Measurements from ENCODE around the gene PRPF39.

PRPF39 gene

GRCh38 chr14:45082420-45082819 is 1.5 kb upstream of the PRPF39 start:
- DNase-seq = no peak

- no peak for DNase-seq
Observed at GRCh38 chr14:45083617-45083975, 320 bp upstream of the PRPF39 start.

GRCh38 chr14:45084946-45085346 is 1.0 kb downstream of the PRPF39 start:
- no peak for DNase-seq

GRCh38 chr14:45089813-45090212 is 5.9 kb downstream of the PRPF39 start:
- DNase-seq = no peak

GRCh38 chr14:45091710-45092109 is 7.8 kb downstream of the PRPF39 start:
- DNase-seq = no peak

- DNase-seq = no peak
Observed at GRCh38 chr14:45094275-45094674, 10.4 kb downstream of the PRPF39 start.

GRCh38 chr14:45095143-45095542 is 11.2 kb downstream of the PRPF39 start:
- DNase-seq = no peak

GRCh38 chr14:45096218-45096617 is 12.3 kb downstream of the PRPF39 start:
- DNase-seq = no peak

GRCh38 chr14:45103806-45104205 is 19.9 kb downstream of the PRPF39 start:
- DNase-seq = no peak

- DNase-seq = no peak
Observed at GRCh38 chr14:45104561-45104960, 20.6 kb downstream of the PRPF39 start.

GRCh38 chr14:45112896-45113781 is 29.2 kb downstream of the PRPF39 start:
- no peak for DNase-seq

GRCh38 chr14:45114327-45114726 is 30.4 kb downstream of the PRPF39 start:
- DNase-seq = no peak

- DNase-seq = no peak
Observed at GRCh38 chr14:45118594-45118993, 34.7 kb downstream of the PRPF39 start.

GRCh38 chr14:45120096-45120495 is 36.2 kb downstream of the PRPF39 start:
- DNase-seq = no peak

- no peak for DNase-seq
Observed at GRCh38 chr14:45123271-45123670, 39.4 kb downstream of the PRPF39 start.

GRCh38 chr14:45125754-45126153 is 41.8 kb downstream of the PRPF39 start:
- DNase-seq = no peak

- no peak for DNase-seq
Observed at GRCh38 chr14:45128963-45129629, 45.2 kb downstream of the PRPF39 start.

- no peak for DNase-seq
Observed at GRCh38 chr14:45133683-45134050, 49.8 kb downstream of the PRPF39 start.

GRCh38 chr14:45134051-45134958 is 50.4 kb downstream of the PRPF39 start, which contains the start of gene FKBP3:
FKBP3 (minus strand) TSS chr14:45134481; CDS start chr14:45134456, 25 bp downstream.
- DNase-seq = peak; percentile 92 to 95

GRCh38 chr14:45135156-45135555 is 51.2 kb downstream of the PRPF39 start:
- DNase-seq = no peak

- peak; percentile 79 to 87 for DNase-seq
Observed at GRCh38 chr14:45135659-45136395, 51.9 kb downstream of the PRPF39 start, which contains the start of gene FANCM. FANCM (plus strand) TSS chr14:45135930; CDS start chr14:45136032, 102 bp downstream.

- DNase-seq = no peak
Observed at GRCh38 chr14:45136399-45136798, 52.5 kb downstream of the PRPF39 start.

Measured in stimulated activated CD4-positive, alpha-beta T cell treated with anti-CD3 and anti-CD28 coated beads, Interleukin-2, amount 100 ng/mL, for 24 hours (primary cell).